Measurements from ENCODE around the gene CUX1.
"Not testable (repeated sequence)": the region's sequence is repeated elsewhere in the genome, so short reads cannot be mapped to it uniquely, and the experiment has no call there.

CUX1 gene

GRCh38 chr7:101841328-101841727 is 23.9 kb downstream of the CUX1 start:
- TF ChIP-seq, protein P1, sequence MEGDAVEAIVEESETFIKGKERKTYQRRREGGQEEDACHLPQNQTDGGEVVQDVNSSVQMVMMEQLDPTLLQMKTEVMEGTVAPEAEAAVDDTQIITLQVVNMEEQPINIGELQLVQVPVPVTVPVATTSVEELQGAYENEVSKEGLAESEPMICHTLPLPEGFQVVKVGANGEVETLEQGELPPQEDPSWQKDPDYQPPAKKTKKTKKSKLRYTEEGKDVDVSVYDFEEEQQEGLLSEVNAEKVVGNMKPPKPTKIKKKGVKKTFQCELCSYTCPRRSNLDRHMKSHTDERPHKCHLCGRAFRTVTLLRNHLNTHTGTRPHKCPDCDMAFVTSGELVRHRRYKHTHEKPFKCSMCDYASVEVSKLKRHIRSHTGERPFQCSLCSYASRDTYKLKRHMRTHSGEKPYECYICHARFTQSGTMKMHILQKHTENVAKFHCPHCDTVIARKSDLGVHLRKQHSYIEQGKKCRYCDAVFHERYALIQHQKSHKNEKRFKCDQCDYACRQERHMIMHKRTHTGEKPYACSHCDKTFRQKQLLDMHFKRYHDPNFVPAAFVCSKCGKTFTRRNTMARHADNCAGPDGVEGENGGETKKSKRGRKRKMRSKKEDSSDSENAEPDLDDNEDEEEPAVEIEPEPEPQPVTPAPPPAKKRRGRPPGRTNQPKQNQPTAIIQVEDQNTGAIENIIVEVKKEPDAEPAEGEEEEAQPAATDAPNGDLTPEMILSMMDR (IDR thresholded peaks at IDR 0.05): no peak
- Histone ChIP-seq H3K27me3 (no peaks in the 10 kb centered on the region), H3K9me3 (no peaks in the 10 kb centered on the region), H3K27ac (no peak overlapping the region), H3K4me3 (ENCODE audit: low read depth in 1 of 2, low read length in 1 of 2) (no peak overlapping the region), H3K36me3 (no peaks in the 10 kb centered on the region), H3K4me1 (ENCODE audit: control insufficient read depth in 1 of 2, insufficient read depth in 1 of 2, low read depth in 1 of 2, low read length in 1 of 2) (no peaks in the 10 kb centered on the region)

DNA sequence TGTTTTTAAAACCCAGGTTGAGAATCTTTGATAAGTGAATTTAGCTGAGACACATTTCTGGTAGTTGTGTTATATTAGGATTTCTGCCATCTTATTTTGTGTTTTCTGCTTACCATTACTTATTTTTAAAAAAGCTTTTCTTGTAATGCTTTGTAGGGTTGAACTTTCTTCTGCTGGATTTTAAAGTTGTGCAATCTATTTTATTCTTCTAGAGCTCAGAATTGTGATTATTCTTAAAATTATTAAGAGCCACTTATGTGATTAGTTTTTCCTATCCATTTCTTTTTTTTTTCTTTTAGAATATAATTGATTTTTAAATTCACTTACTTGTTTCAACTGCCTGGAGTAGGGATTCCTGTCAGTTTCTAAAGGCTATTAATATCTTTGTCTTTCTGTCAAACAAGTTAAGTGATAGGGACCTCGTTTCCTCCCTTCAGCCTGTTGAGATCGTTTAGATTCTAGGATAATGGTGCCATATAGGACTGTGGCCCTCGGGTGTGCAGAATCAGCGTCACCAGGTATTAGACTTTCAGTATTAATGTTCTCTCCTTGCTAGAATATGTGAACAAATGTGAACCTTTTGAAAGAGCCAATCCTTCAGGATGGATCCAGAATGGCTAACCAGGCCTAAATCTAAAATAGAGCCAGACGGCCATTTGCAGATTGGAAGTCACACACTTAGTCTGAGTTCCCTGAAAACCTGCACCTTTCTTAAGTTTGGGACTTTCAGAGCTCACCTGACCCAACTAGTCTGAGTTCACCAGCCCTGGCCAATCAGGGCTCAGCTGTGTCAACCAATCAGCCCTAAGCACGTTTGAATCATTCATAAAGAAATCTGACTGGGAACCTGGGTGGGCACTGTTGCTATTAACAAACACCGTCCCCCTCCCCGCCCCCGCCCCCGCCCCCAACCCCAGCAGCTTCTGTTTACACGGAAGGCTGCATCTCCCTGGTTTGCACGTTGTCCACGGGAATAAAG is 26.2 kb downstream of the CUX1 start:
- H3K27me3 ChIP-seq: no peaks in the 10 kb centered on the region

GRCh38 chr7:101845974-101846373 is 28.5 kb downstream of the CUX1 start:
- TF ChIP-seq, protein P1 (IDR thresholded peaks at IDR 0.05): no peak
- Histone ChIP-seq H3K4me1 (ENCODE audit: control insufficient read depth in 1 of 2, insufficient read depth in 1 of 2, low read depth in 1 of 2, low read length in 1 of 2) (no peaks in the 10 kb centered on the region), H3K36me3 (no peaks in the 10 kb centered on the region), H3K27me3 (no peaks in the 10 kb centered on the region), H3K27ac (no peak overlapping the region), H3K4me3 (ENCODE audit: low read depth in 1 of 2, low read length in 1 of 2) (no peak overlapping the region), H3K9me3 (no peaks in the 10 kb centered on the region)

More for the DNA sequence above, 26.2 kb downstream of the CUX1 start:
- no peaks in the 10 kb centered on the region for H3K9me3 ChIP-seq
- TF ChIP-seq, protein P1 (IDR thresholded peaks at IDR 0.05): no peak
- H3K27ac ChIP-seq: no peak overlapping the region
- H3K36me3 ChIP-seq: no peaks in the 10 kb centered on the region
- no peak overlapping the region for H3K4me3 ChIP-seq (ENCODE audit: low read depth in 1 of 2, low read length in 1 of 2)
- H3K4me1 ChIP-seq (ENCODE audit: control insufficient read depth in 1 of 2, insufficient read depth in 1 of 2, low read depth in 1 of 2, low read length in 1 of 2): no peaks in the 10 kb centered on the region

DNA sequence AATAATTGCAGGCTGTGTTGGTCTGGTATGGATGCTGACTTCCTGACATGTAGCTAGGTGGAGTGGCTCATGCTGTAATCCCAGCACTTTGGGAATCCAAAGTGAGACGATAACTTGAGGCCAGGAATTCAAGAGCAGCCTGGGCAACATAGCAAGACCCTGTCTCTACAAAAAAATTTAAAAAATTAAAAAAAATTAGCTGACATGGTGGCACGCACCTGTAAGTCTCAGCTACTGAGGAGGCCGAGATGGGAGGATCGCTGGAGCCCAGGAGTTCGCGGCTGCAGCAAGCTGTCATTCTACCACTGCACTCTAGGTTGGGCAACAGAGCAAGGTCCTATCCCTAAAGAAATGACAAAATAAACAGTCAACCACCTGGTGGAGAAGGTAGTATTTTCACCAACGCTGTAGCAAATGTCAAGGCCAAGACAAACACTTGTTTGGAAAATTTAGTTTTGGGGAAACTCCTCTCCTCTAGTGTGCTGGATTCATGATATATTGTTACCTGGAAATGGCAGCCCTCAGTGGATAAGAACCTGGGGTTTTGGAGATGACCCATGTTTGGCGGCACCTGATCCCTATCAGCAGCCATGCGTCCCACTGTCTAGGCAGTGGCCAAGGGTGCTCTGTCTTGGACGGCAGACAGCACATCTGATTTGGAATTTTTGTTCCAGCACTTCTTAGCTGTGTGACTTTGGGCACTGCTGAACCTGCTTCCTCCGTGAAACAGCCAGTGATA is 29.5 kb downstream of the CUX1 start:
- Histone ChIP-seq H3K27ac (no peak overlapping the region), H3K4me3 (ENCODE audit: low read depth in 1 of 2, low read length in 1 of 2) (no peak overlapping the region), H3K9me3 (no peaks in the 10 kb centered on the region), H3K36me3 (no peaks in the 10 kb centered on the region), H3K4me1 (ENCODE audit: control insufficient read depth in 1 of 2, insufficient read depth in 1 of 2, low read depth in 1 of 2, low read length in 1 of 2) (no peaks in the 10 kb centered on the region), H3K27me3 (no peaks in the 10 kb centered on the region)
- TF ChIP-seq, protein P1 (IDR thresholded peaks at IDR 0.05): no peak

DNA sequence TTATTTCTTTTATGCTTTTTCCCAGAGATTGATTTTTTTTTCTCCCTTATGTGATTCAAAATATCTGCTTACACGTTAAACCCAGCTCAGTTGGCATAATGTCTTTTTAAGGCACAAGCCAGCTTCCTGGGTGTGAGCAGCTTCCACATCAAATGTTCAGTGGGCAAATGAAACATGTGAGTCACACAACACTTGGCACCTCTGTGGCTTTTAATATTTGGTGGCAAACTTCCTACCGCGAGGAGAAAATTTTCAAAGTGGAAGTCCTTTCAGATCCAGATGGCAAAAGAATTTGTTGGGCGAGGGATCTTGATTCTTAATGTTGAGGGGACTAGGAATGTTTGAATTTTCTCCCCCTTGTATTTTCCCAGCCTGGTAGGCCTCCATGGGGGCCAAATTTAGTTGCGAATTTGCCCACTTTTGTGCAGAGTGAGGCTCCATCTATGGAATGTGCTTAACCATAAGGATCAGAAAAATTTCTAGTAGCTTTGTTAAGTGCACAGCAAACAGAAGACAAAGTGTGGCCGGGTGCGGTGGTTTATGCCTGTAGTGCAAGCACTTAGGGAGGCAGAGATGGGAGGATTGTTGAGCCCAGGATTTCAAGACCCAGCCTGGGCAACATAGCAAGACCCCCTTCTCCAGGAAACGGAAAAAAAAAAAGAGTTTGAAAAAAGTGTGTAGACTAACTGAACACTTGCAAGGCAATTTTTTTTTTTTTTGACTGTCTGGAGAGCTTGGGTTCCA is 31.0 kb downstream of the CUX1 start:
- TF ChIP-seq, protein P1 (IDR thresholded peaks at IDR 0.05): no peak
- Histone ChIP-seq H3K4me3 (ENCODE audit: low read depth in 1 of 2, low read length in 1 of 2) (no peak overlapping the region), H3K4me1 (ENCODE audit: control insufficient read depth in 1 of 2, insufficient read depth in 1 of 2, low read depth in 1 of 2, low read length in 1 of 2) (peaks cover 0 to 3% of the 10 kb centered on the region in 2 experiments), H3K27me3 (no peaks in the 10 kb centered on the region), H3K27ac (peak overlapping the region; percentile 3), H3K36me3 (no peaks in the 10 kb centered on the region), H3K9me3 (no peaks in the 10 kb centered on the region)

- not testable (repeated sequence) for H3K4me3 ChIP-seq (ENCODE audit: low read depth in 1 of 2, low read length in 1 of 2); H3K36me3 ChIP-seq; H3K27ac ChIP-seq; H3K27me3 ChIP-seq; H3K9me3 ChIP-seq; H3K4me1 ChIP-seq (ENCODE audit: control insufficient read depth in 1 of 2, insufficient read depth in 1 of 2, low read depth in 1 of 2, low read length in 1 of 2)
These were observed 31.9 kb downstream of the CUX1 start for GRCh38 chr7:101849314-101849713.

DNA sequence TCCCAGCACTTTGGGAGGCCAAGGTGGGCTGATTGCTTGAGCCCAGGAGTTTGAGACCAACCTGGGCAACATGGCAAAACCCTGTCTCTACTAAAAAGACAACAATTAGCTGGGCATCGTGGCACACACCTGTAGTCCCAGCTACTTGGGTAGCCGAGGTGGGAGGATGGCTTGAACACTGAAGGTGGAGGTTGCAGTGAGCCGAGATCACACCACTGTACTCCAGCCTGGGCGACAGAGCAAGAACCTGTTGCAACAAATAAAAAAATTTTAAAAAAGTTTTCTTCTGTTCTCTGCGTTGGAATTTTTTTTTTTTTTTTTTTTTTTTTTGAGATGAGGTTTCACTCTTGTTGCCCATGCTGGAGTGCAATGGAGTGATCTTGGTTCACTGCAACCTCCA is 34.9 kb downstream of the CUX1 start:
- not testable (repeated sequence) for H3K36me3 ChIP-seq; H3K27ac ChIP-seq; H3K9me3 ChIP-seq; H3K4me3 ChIP-seq (ENCODE audit: low read depth in 1 of 2, low read length in 1 of 2); H3K27me3 ChIP-seq
- peaks cover 32 to 36% of the 10 kb centered on the region in 2 experiments for H3K4me1 ChIP-seq (ENCODE audit: control insufficient read depth in 1 of 2, insufficient read depth in 1 of 2, low read depth in 1 of 2, low read length in 1 of 2)

All from neutrophil (primary cell).